ENCODE data around the gene MATCAP1. TPM values are rescaled to one million over a fixed set of nuclear protein-coding genes. Genes with fewer than 3 reads are reported as not detected.

MATCAP1 gene
- total RNA-seq, 2 donors from 2014 or later: 50.2 to 63.8 TPM

GRCh38 chr16:67151431-67152097, 32.2 kb downstream of the MATCAP1 start:
- Histone ChIP-seq H3K4me3 (ENCODE audit: low read length) (no peak overlapping the region), H3K27me3 (ENCODE audit: control insufficient read depth, insufficient read depth, low read length, poor library complexity, severe bottlenecking) (peaks cover 70% of the 10 kb centered on the region)
- 73 to 87% methylated on average over 3 to 7 of the region's 8 CpGs for WGBS, 2 experiments (ENCODE audit: insufficient coverage in 1 of 2, insufficient read length in 1 of 2)

DNA sequence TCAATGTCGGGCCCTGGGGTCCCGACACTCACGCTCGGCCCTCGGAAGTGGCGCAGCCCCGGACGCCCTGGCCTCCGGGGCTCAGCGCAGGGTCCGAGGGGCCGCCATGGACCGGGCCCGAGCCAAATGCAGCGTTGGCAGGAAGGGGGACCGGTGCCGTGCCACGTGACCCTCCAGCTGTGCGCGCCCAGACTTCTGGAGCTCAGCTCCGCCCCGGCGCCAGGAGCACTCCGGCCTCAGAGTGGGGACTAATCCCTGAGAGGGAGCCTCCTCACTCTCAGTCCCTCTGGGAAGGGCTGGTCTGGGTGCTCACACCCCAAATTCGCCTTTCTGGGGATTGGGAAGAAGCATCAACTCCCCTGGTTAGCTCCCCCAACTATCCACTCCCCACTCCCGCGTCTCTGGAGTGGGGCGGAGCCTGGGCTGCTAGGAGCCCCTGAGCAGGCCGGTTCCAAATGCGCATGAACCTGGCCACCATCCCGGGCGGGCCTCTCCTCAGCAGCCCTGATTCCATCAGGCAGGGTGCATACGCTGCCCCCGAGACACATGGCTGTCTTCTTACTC, 32.8 kb downstream of the MATCAP1 start, which contains the start of gene B3GNT9:
TSS of gene B3GNT9 (minus strand) at position 166 of the 564 bp plus-strand sequence. CDS start 513 bp downstream, outside the sequence.
- 6 to 12% methylated on average over 16 to 34 of the region's 34 CpGs for WGBS, 2 experiments (ENCODE audit: insufficient coverage in 1 of 2, insufficient read length in 1 of 2)
- TF ChIP-seq, protein P1, sequence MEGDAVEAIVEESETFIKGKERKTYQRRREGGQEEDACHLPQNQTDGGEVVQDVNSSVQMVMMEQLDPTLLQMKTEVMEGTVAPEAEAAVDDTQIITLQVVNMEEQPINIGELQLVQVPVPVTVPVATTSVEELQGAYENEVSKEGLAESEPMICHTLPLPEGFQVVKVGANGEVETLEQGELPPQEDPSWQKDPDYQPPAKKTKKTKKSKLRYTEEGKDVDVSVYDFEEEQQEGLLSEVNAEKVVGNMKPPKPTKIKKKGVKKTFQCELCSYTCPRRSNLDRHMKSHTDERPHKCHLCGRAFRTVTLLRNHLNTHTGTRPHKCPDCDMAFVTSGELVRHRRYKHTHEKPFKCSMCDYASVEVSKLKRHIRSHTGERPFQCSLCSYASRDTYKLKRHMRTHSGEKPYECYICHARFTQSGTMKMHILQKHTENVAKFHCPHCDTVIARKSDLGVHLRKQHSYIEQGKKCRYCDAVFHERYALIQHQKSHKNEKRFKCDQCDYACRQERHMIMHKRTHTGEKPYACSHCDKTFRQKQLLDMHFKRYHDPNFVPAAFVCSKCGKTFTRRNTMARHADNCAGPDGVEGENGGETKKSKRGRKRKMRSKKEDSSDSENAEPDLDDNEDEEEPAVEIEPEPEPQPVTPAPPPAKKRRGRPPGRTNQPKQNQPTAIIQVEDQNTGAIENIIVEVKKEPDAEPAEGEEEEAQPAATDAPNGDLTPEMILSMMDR (conservative IDR thresholded peaks at IDR 0.05): no peak
- Histone ChIP-seq H3K9ac (ENCODE audit: extremely low read depth, low read length, poor library complexity, severe bottlenecking) (peak within 1 kb of the TSS; percentile 38), H3K27ac (ENCODE audit: low read depth, low read length) (no peak within 1 kb of the TSS), H3K9me3 (ENCODE audit: control insufficient read depth, low read length) (no peaks in the 10 kb centered on the region), H3K4me1 (ENCODE audit: control insufficient read depth, insufficient read depth, low read length) (no peaks in the 10 kb centered on the region), H3K27me3 (ENCODE audit: control insufficient read depth, insufficient read depth, low read length, poor library complexity, severe bottlenecking) (peaks cover 64% of the 10 kb centered on the region), H3K36me3 (ENCODE audit: control insufficient read depth, insufficient read depth, low read length) (peaks cover 18% of the 10 kb centered on the region), H3K4me3 (ENCODE audit: low read length) (peak within 1 kb of the TSS; percentile 75)
- Mint-ChIP-seq H3K9me3 (no peaks in the 10 kb centered on the region), H3K27ac (peak within 1 kb of the TSS; percentile 80), H3K27me3 (ENCODE audit: insufficient read depth) (peaks cover 57% of the 10 kb centered on the region), H3K4me3 (peak within 1 kb of the TSS; percentile 59), H3K4me1 (peaks cover 6% of the 10 kb centered on the region), H3K36me3 (ENCODE audit: low read depth) (peaks cover 23% of the 10 kb centered on the region)
- peak; percentile 92 for DNase-seq

More at GRCh38 chr16:67151431-67152097, 32.2 kb downstream of the MATCAP1 start:
- H3K27ac ChIP-seq (ENCODE audit: low read depth, low read length): no peak overlapping the region
- Mint-ChIP-seq H3K4me1 (peaks cover 6% of the 10 kb centered on the region), H3K27ac (peak overlapping the region; percentile 80), H3K9me3 (no peaks in the 10 kb centered on the region), H3K4me3 (peak overlapping the region; percentile 59), H3K27me3 (ENCODE audit: insufficient read depth) (peaks cover 63% of the 10 kb centered on the region), H3K36me3 (ENCODE audit: low read depth) (peaks cover 16% of the 10 kb centered on the region)
- H3K9ac ChIP-seq (ENCODE audit: extremely low read depth, low read length, poor library complexity, severe bottlenecking): no peak overlapping the region
- TF ChIP-seq, protein P1 (conservative IDR thresholded peaks at IDR 0.05): peak; percentile 36
- H3K4me1 ChIP-seq (ENCODE audit: control insufficient read depth, insufficient read depth, low read length): no peaks in the 10 kb centered on the region
- H3K9me3 ChIP-seq (ENCODE audit: control insufficient read depth, low read length): no peaks in the 10 kb centered on the region
- peaks cover 13% of the 10 kb centered on the region for H3K36me3 ChIP-seq (ENCODE audit: control insufficient read depth, insufficient read depth, low read length)
- no peak for DNase-seq

GRCh38 chr16:67150047-67150832, 33.5 kb downstream of the MATCAP1 start:
- Histone ChIP-seq H3K4me3 (ENCODE audit: low read length) (peak overlapping the region; percentile 75), H3K27ac (ENCODE audit: low read depth, low read length) (no peak overlapping the region), H3K36me3 (ENCODE audit: control insufficient read depth, insufficient read depth, low read length) (peaks cover 25% of the 10 kb centered on the region), H3K9ac (ENCODE audit: extremely low read depth, low read length, poor library complexity, severe bottlenecking) (peak overlapping the region; percentile 38), H3K27me3 (ENCODE audit: control insufficient read depth, insufficient read depth, low read length, poor library complexity, severe bottlenecking) (peaks cover 57% of the 10 kb centered on the region), H3K9me3 (ENCODE audit: control insufficient read depth, low read length) (no peaks in the 10 kb centered on the region), H3K4me1 (ENCODE audit: control insufficient read depth, insufficient read depth, low read length) (no peaks in the 10 kb centered on the region)
- TF ChIP-seq, protein P1 (conservative IDR thresholded peaks at IDR 0.05): peak; percentile 67
- Mint-ChIP-seq H3K9me3 (no peaks in the 10 kb centered on the region), H3K36me3 (ENCODE audit: low read depth) (peaks cover 29% of the 10 kb centered on the region), H3K4me1 (peaks cover 6% of the 10 kb centered on the region), H3K27me3 (ENCODE audit: insufficient read depth) (peaks cover 50% of the 10 kb centered on the region), H3K4me3 (peak overlapping the region; percentile 59), H3K27ac (no peak overlapping the region)
- DNase-seq: peak; percentile 93
- WGBS, 2 experiments (ENCODE audit: insufficient coverage in 1 of 2, insufficient read length in 1 of 2): 11 to 31% methylated on average over 38 to 94 of the region's 94 CpGs

Data from endodermal cell (in vitro differentiated cells).